Activated T-cell treated with anti-CD3 and anti-CD28 coated beads, Interleukin-2, amount 50 U/mL, for 24 hours (primary cell): ENCODE results near the gene FAM184B.

Source experiments
- DNase-seq: peaks from one replicate; pipeline ENCODE4 v3.0.0-alpha.2; 2020
- H3K27ac Mint-ChIP-seq: 2 replicates; pipeline ENCODE4 v1.8.0; 2020; ENCODE audit warnings: mild to moderate bottlenecking, mixed read lengths
- H3K27me3 Mint-ChIP-seq: 2 replicates; pipeline ENCODE4 v1.8.0; 2020; ENCODE audit warnings: mixed read lengths
- H3K36me3 Mint-ChIP-seq: 2 replicates; pipeline ENCODE4 v1.8.0; 2020; ENCODE audit warnings: low read depth, mixed read lengths
- H3K4me1 Mint-ChIP-seq: 2 replicates; pipeline ENCODE4 v1.8.0; 2020; ENCODE audit warnings: low read depth, mixed read lengths
- H3K4me3 Mint-ChIP-seq: 2 replicates; pipeline ENCODE4 v1.8.0; 2020; ENCODE audit warnings: mild to moderate bottlenecking, moderate library complexity, mixed read lengths
- H3K9me3 Mint-ChIP-seq: 2 replicates; pipeline ENCODE4 v1.8.0; 2020; ENCODE audit warnings: mixed read lengths

Gene FAM184B

DNA sequence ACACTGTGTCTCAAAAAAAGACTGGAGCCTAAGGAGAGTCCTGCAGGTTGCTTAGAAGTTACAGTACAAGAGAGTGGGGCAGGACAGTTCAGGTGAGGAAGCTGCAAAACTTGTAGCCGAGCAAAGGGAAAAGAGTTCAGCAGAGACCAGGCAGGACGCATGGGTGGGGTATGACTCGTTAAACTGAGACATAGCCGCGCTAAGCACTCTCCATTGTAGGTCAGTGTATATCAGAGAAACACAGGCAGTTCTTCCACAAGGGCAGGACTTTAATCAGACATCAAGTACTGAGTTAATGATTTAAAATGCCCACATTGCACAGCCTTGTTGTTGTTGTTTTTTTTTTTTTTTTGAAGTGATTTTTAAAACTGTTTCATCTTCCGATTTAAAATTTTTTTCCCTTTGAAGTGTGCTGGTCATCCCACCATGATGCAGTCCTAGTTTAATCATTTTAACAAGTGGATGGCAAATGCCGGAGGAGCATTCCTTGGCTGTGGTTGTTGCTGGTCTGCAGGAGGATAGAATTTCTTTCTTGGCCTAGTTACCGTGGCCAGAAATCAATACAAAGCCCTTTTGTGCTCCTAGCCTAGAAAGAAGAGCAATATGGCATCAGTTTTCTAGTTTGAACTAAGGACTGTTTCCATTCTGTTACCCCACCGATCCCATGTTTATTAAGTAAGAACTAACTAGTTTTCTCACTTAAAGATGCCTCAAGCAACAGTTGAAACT is 194.2 kb downstream of the FAM184B start:
- peaks cover 11% of the 10 kb centered on the region for H3K4me1 Mint-ChIP-seq
- peaks cover 94% of the 10 kb centered on the region for H3K36me3 Mint-ChIP-seq
- H3K4me3 Mint-ChIP-seq, result no peak overlapping the region
- DNase-seq, result no peak
- peak overlapping the region; percentile 40 for H3K27ac Mint-ChIP-seq
- no peaks in the 10 kb centered on the region for H3K27me3 Mint-ChIP-seq
- H3K9me3 Mint-ChIP-seq, result no peaks in the 10 kb centered on the region

DNA sequence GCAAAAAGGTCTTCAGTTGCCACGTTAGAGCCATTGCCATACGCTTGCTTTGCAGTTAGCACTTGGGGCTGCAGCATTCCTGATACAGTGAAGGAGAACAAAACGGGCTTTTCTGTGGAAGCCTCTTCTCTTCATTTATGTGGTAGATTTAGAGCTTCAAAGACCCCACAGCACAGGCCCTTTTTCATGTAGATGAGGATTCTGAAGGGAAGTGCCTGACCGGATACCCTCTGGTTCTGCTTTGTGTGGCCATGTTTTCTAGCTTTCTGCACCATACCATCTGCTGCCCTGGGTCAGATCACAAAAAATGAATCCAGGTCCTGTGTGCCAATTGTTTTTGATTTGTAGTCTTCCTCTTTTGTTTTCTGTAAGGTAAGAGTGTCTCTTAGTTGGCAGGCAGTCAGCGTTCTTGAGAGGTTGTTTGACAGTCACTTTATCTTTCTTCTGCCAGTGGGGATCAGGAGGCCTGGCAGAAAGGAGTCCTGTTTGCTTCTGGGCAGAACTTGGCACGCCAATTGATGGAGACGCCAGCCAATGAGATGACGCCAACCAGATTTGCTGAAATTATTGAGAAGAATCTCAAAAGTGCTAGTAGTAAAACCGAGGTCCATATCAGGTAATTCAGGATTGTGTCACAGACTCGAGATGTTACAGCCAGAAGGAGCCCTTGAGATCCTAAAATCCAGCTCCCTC is 196.8 kb downstream of the FAM184B start:
- H3K27ac Mint-ChIP-seq, result no peak overlapping the region

DNA sequence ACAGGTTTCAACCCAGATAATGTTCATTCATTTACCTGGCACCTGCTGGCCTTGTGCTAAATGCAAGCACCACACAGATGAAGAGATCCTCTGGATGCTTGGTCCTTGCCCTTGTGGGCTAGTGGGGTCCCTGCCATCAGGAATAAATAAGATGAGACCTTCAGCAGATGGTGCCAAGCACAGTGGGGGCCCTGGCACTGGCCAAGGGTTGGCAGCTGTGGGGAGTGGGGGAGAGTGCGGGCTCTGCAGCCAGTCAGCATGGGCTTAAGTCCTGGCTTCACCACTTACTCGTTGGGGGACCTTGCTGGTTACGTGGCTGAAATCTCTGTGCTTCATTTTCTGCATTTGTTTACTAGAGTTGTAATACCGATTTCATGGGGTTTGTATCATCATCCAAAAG is 197.5 kb downstream of the FAM184B start:
- Mint-ChIP-seq H3K27me3 (no peaks in the 10 kb centered on the region), H3K36me3 (peaks cover 100% of the 10 kb centered on the region), H3K27ac (no peak overlapping the region), H3K4me1 (peaks cover 21% of the 10 kb centered on the region), H3K4me3 (no peak overlapping the region), H3K9me3 (no peaks in the 10 kb centered on the region)
- DNase-seq, result no peak

More for the DNA sequence above, 196.8 kb downstream of the FAM184B start:
- DNase-seq, result no peak
- no peak overlapping the region for H3K4me3 Mint-ChIP-seq
- H3K4me1 Mint-ChIP-seq, result peaks cover 14% of the 10 kb centered on the region
- no peaks in the 10 kb centered on the region for H3K9me3 Mint-ChIP-seq
- H3K36me3 Mint-ChIP-seq, result peaks cover 100% of the 10 kb centered on the region
- H3K27me3 Mint-ChIP-seq, result no peaks in the 10 kb centered on the region

DNA sequence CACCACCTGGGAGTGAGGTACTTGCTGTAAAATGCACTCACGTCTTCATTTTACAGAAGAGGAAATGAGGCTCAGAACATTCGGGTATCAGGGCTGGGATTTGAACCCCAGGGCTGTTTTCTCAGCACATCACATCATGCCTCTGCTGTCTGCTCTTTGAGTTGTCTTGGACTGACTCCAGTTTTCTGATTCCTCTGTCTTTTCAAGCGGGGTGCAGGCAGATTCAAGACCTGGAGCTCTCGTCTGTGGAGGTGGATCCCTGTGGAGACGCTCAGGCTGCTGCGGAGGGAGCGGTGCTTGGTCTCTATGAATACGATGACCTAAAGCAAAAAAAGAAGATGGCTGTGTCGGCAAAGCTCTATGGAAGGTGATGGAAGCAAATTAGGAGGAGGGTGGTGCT is 198.1 kb downstream of the FAM184B start:
- Mint-ChIP-seq H3K36me3 (peaks cover 100% of the 10 kb centered on the region), H3K9me3 (no peaks in the 10 kb centered on the region), H3K4me3 (no peak overlapping the region), H3K27ac (no peak overlapping the region), H3K4me1 (peaks cover 27% of the 10 kb centered on the region), H3K27me3 (no peaks in the 10 kb centered on the region)
- DNase-seq, result no peak

DNA sequence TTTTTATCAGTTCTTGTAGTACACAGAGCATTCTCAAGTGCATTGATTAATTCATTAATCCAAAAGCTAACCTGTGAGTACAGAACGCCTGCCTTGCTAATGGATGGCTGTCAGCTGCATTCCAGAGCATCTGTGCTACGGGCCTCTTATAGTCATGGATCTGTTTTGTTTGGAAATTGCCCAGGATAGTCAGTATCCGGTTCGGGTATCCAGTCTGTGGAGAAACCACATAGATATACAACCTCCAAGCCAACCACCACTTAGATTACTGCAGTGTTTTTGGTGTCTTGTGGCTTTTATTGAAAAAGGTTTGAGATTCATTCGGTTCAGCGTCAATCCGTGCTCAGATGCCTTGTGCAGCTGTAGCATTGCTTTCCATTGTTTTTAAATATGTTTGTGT is 200.5 kb downstream of the FAM184B start:
- Mint-ChIP-seq H3K27ac (peak overlapping the region; percentile 96), H3K9me3 (no peaks in the 10 kb centered on the region), H3K4me3 (no peak overlapping the region), H3K36me3 (peaks cover 87% of the 10 kb centered on the region), H3K27me3 (no peaks in the 10 kb centered on the region), H3K4me1 (peaks cover 29% of the 10 kb centered on the region)
- DNase-seq, result no peak
